Vagina (tissue), 2 donors: ENCODE results near the gene TOX3.

Experiments
- POLR2A ChIP-seq, 2 donors: fragments of 450-650 bp; IDR thresholded peaks; one replicate each; pipeline ENCODE4 v1.6.1; 2017; ENCODE audit warnings: antibody characterized with exemption in 2 of 2, mild to moderate bottlenecking in 2 of 2, moderate library complexity in 2 of 2
- POLR2AphosphoS5 ChIP-seq, 2 donors: sonication (generic); formaldehyde crosslinking; IDR thresholded peaks; one replicate each; pipeline ENCODE4 v1.9.0; 2017; ENCODE audit warnings: antibody characterized with exemption in 2 of 2, mild to moderate bottlenecking in 2 of 2, low read depth in 1 of 2; ENCODE audit not compliant: insufficient read depth in 1 of 2
- TF ChIP-seq, protein P1 (sequence below), 3 experiments: fragments of 450-650 bp in 2 of 3; fragments of 200-600 bp in 1 of 3; sonication (generic) in 1 of 3; IDR thresholded peaks; one replicate each; pipeline ENCODE4 v1.5.1; 2017 to 2019; ENCODE audit warnings: antibody characterized with exemption in 3 of 3, mild to moderate bottlenecking in 2 of 3, moderate library complexity in 2 of 3

DNA sequence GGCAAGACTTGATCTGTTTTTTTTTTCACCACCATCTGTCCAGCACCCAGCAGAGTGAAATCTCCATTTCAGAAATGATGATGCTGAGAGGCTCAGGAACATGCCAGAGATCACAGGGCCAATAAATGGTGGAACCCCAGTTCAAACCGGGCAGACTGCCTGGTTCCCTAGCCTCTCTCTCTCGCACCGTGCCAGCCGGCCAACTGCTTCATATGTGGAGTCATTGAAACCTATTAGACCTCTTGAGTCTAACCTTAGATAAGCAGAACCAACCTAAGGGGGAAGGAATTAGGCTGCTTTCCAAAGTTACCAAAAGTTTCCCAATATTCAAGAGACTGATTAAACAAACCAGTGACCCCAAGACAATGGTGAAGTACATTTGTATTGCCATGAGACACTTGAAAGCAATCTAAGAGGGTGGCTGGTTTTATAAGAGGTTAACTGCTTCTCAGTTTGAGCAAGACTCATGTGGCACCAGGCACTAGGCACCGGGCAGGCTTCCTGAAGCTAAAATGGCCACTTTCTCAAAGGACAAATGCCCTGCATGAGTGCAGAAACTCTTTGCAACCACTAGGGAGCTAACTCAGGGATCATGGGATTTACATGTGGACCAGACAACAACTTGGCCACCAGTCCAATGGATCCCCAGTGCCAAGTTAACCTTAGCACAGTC is 18.4 kb downstream of the TOX3 start:
- TF ChIP-seq POLR2AphosphoS5 (IDR thresholded peaks at IDR 0.05; ENCODE audit: insufficient read depth in 1 of 2, low read depth in 1 of 2) (no peak), POLR2A (IDR thresholded peaks at IDR 0.05) (no peak)
- TF ChIP-seq, protein P1, sequence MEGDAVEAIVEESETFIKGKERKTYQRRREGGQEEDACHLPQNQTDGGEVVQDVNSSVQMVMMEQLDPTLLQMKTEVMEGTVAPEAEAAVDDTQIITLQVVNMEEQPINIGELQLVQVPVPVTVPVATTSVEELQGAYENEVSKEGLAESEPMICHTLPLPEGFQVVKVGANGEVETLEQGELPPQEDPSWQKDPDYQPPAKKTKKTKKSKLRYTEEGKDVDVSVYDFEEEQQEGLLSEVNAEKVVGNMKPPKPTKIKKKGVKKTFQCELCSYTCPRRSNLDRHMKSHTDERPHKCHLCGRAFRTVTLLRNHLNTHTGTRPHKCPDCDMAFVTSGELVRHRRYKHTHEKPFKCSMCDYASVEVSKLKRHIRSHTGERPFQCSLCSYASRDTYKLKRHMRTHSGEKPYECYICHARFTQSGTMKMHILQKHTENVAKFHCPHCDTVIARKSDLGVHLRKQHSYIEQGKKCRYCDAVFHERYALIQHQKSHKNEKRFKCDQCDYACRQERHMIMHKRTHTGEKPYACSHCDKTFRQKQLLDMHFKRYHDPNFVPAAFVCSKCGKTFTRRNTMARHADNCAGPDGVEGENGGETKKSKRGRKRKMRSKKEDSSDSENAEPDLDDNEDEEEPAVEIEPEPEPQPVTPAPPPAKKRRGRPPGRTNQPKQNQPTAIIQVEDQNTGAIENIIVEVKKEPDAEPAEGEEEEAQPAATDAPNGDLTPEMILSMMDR (IDR thresholded peaks at IDR 0.05) = no peak
